HL-60 (cell line): Measurements from ENCODE around the gene NHLRC2.

Source experiments
- CTCF ChIP-seq: IDR thresholded peaks from one replicate; pipeline ENCODE4 v1.5.1; 2011; ENCODE audit warnings: low read length, control low read depth, inconsistent platforms; ENCODE audit not compliant: insufficient read depth
- GABPA ChIP-seq: IDR thresholded peaks from 2 replicates; pipeline ENCODE4 v1.6.1; 2012; ENCODE audit warnings: low read depth
- POLR2AphosphoS5 ChIP-seq: IDR thresholded peaks from 2 replicates; pipeline ENCODE4 v1.6.1; 2012; ENCODE audit warnings: low read depth
- REST ChIP-seq: IDR thresholded peaks from 2 replicates; pipeline ENCODE4 v1.6.1; 2012; ENCODE audit warnings: low read depth; ENCODE audit not compliant: insufficient replicate concordance
- SPI1 ChIP-seq: IDR thresholded peaks from 2 replicates; pipeline ENCODE4 v1.6.1; 2012; ENCODE audit warnings: low read depth, mild to moderate bottlenecking, borderline replicate concordance

GRCh38 chr10:113846036-113846435 lies 8.4 kb upstream of the NHLRC2 start:
- no peak for TF ChIP-seq CTCF
- TF ChIP-seq REST: no peak
- no peak for TF ChIP-seq POLR2AphosphoS5
- TF ChIP-seq SPI1: no peak
- no peak for TF ChIP-seq GABPA
